Lung (tissue), 12 donors: ENCODE data around the gene GLCE. TPM values are rescaled to one million over a fixed set of nuclear protein-coding genes. Genes with fewer than 3 reads are reported as not detected.

Experiments
- ATAC-seq: fragments of 200-7000 bp; cut with Tn5 transposase; one replicate; pipeline ENCODE4 v1.9.1; 2020; ENCODE audit warnings: moderate number of reproducible peaks; ENCODE audit not compliant: insufficient read depth, low FRiP score
- DNase-seq, 3 donors: peaks; one replicate each; pipeline ENCODE4 v3.0.0-alpha.2; 2013 to 2017
- H3K27ac ChIP-seq, 2 donors: one replicate each; pipeline ENCODE4 v1.5.1; 2013; ENCODE audit warnings: mild to moderate bottlenecking in 2 of 2, moderate library complexity in 2 of 2, control low read depth in 1 of 2, inconsistent platforms in 1 of 2, low read depth in 1 of 2, low read length in 1 of 2
- H3K27me3 ChIP-seq, 3 donors: one replicate each; pipeline ENCODE4 v1.5.1; 2013; ENCODE audit warnings: low read length in 2 of 3; ENCODE audit not compliant: control insufficient read depth in 3 of 3, insufficient read depth in 3 of 3
- H3K36me3 ChIP-seq, 4 donors: one replicate each; pipeline ENCODE4 v1.5.1; 2013; ENCODE audit warnings: low read length in 4 of 4, mild to moderate bottlenecking in 1 of 4, moderate library complexity in 1 of 4; ENCODE audit not compliant: control insufficient read depth in 4 of 4, insufficient read depth in 4 of 4
- H3K4me1 ChIP-seq, 5 donors: one replicate each; pipeline ENCODE4 v1.5.1; 2013; ENCODE audit warnings: low read length in 5 of 5, mild to moderate bottlenecking in 2 of 5, moderate library complexity in 1 of 5; ENCODE audit not compliant: control insufficient read depth in 5 of 5, insufficient read depth in 5 of 5
- H3K4me3 ChIP-seq: one replicate; pipeline ENCODE4 v1.5.1; 2013; ENCODE audit warnings: mild to moderate bottlenecking, control low read depth, moderate library complexity
- H3K9ac ChIP-seq, 2 donors: one replicate each; pipeline ENCODE4 v1.5.1; 2013; ENCODE audit warnings: low read length in 2 of 2, control low read depth in 1 of 2; ENCODE audit not compliant: insufficient read depth in 1 of 2
- H3K9me3 ChIP-seq, 4 donors: one replicate each; pipeline ENCODE4 v1.5.1; 2013; ENCODE audit warnings: low read length in 3 of 4, mild to moderate bottlenecking in 1 of 4, moderate library complexity in 1 of 4; ENCODE audit not compliant: control insufficient read depth in 4 of 4, insufficient read depth in 3 of 4
- WGBS, 2 donors: extraction: QIAGEN DNeasy Blood & Tissue Kit; methylation state at CpG; one replicate each; pipeline ENCODE4 v1.1.7; 2013; 5-methylcytosine and 5-hydroxymethylcytosine counted together
- polyA plus RNA-seq, 2 donors: library from polyadenylated mRNA; stranded (reverse); fragments of 200-250 nt; gene quantifications; one replicate each; pipeline ENCODE4 v1.2.1, GENCODE V29; 2013
- total RNA-seq, 2 donors: library from RNA; depleted of rRNA in 1 of 2; stranded (reverse); fragments of >200 nt in 1 of 2; gene quantifications; one replicate each; pipeline ENCODE4 v1.2.1, GENCODE V29; 2014 to 2021
- TF ChIP-seq, protein P1 (sequence below): IDR thresholded peaks from 2 replicates; pipeline ENCODE4 v1.5.1; 2012; ENCODE audit warnings: mild to moderate bottlenecking; ENCODE audit errors: control extremely low read depth, extremely low read depth
- donor health status: control.
- donor health status: control.
- donor health status: Bipolar disorder and iron deficiency.
- donor health status: healthy.
- donor health status: DM: yes; HTN: yes; CAD: no.

The GLCE gene
- total and polyA plus RNA-seq, 4 donors = 13.5 to 76.7 (median 17.9) TPM

DNA sequence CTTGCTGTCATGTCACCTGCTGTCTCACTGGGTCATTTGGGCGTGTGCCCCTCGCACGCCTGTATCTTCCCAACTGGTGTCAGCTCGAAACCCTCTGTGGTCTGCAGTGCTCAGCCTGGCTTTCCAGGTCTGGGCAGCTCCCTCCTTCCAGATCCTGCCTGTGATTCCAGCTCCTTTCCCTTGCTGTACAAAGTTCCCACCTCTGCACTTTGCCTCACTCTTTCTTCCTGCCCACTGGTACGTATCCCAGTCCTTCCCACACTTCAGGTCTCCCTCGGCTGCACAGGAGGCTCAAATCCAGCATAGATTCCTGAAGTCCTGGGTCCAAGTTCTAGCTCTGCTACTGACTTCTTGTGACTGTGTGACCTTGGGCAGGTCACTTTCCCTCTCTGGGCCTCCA is 136.2 kb downstream of the GLCE start:
- Histone ChIP-seq H3K9me3 (no peaks in the 10 kb centered on the region), H3K9ac (no peak overlapping the region), H3K4me3 (no peak overlapping the region), H3K4me1 (peaks cover 0 to 11% (median 2%) of the 10 kb centered on the region in 5 donors), H3K36me3 (no peaks in the 10 kb centered on the region), H3K27me3 (peaks cover 0 to 3% (median 0%) of the 10 kb centered on the region in 3 donors), H3K27ac (peak overlapping the region in 1 of 2 donors; percentile 21)
- DNase-seq (no peak), ATAC-seq (no peak)
- 87 to 93% methylated on average over 6 of the region's 6 CpGs for WGBS, 2 donors
- TF ChIP-seq, protein P1, sequence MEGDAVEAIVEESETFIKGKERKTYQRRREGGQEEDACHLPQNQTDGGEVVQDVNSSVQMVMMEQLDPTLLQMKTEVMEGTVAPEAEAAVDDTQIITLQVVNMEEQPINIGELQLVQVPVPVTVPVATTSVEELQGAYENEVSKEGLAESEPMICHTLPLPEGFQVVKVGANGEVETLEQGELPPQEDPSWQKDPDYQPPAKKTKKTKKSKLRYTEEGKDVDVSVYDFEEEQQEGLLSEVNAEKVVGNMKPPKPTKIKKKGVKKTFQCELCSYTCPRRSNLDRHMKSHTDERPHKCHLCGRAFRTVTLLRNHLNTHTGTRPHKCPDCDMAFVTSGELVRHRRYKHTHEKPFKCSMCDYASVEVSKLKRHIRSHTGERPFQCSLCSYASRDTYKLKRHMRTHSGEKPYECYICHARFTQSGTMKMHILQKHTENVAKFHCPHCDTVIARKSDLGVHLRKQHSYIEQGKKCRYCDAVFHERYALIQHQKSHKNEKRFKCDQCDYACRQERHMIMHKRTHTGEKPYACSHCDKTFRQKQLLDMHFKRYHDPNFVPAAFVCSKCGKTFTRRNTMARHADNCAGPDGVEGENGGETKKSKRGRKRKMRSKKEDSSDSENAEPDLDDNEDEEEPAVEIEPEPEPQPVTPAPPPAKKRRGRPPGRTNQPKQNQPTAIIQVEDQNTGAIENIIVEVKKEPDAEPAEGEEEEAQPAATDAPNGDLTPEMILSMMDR = no peak

GRCh38 chr15:69297642-69298353 is 137.4 kb downstream of the GLCE start:
- H3K9me3 ChIP-seq = no peaks in the 10 kb centered on the region
- DNase-seq (no peak), ATAC-seq (no peak)
- H3K4me3 ChIP-seq = peak overlapping the region; percentile 53
- peaks cover 0 to 3% (median 0%) of the 10 kb centered on the region in 3 donors for H3K27me3 ChIP-seq
- peak overlapping the region in 1 of 2 donors; percentile 71 for H3K27ac ChIP-seq
- peaks cover 0 to 11% (median 2%) of the 10 kb centered on the region in 5 donors for H3K4me1 ChIP-seq
- 78 to 94% methylated on average over 10 of the region's 10 CpGs for WGBS, 2 donors
- no peaks in the 10 kb centered on the region for H3K36me3 ChIP-seq
- TF ChIP-seq, protein P1 = no peak
- H3K9ac ChIP-seq = peak overlapping the region in 1 of 2 donors; percentile 78

- 58 to 61% methylated on average over 15 of the region's 15 CpGs for WGBS, 2 donors
- Histone ChIP-seq H3K27ac (peak overlapping the region in 1 of 2 donors; percentile 71), H3K9ac (peak overlapping the region in 1 of 2 donors; percentile 78), H3K4me3 (peak overlapping the region; percentile 53), H3K36me3 (no peaks in the 10 kb centered on the region), H3K4me1 (peaks cover 0 to 11% (median 2%) of the 10 kb centered on the region in 5 donors), H3K9me3 (no peaks in the 10 kb centered on the region), H3K27me3 (peaks cover 0 to 3% (median 0%) of the 10 kb centered on the region in 3 donors)
- ATAC-seq = no peak
- TF ChIP-seq, protein P1 = no peak
- DNase-seq = no peak
Measured at GRCh38 chr15:69298354-69298696, 137.9 kb downstream of the GLCE start.
